IMR-90 (cell line): Measurements from ENCODE around the gene GGACT. TPM values are rescaled to one million over a fixed set of nuclear protein-coding genes. Genes with fewer than 3 reads are reported as not detected.

Source experiments
- ATAC-seq: fragments of 200-7000 bp; cut with Tn5 transposase; 2 replicates; pipeline ENCODE4 v1.9.1; 2020; ENCODE audit warnings: low read depth, mild to moderate bottlenecking, moderate library complexity
- BruUV-seq: library from RNA; stranded (reverse); fragments of 400-500 nt; replicated peaks from 2 replicates; lab custom pipeline; 2021; lab: Mats Ljungman, UMichigan
- CTCF ChIA-PET: fragments of 300-600 bp; formaldehyde crosslinking; extraction: SDS; loops from one replicate; lab custom pipeline; 2021; ENCODE audit warnings: antibody characterized with exemption; lab: Yijun Ruan, JAX
- POLR2A ChIA-PET: fragments of 300-600 bp; sonication (Branson Sonifier 250); formaldehyde crosslinking; loops from one replicate; lab custom pipeline; 2022; ENCODE audit warnings: antibody characterized with exemption; ENCODE audit not compliant: unreplicated experiment; lab: Charles Lee
- DNase-seq: peaks from one replicate; pipeline ENCODE4 v3.0.0; 2013
- H2AFZ ChIP-seq: replicated peaks from 2 replicates; pipeline ENCODE3; 2013; ENCODE audit warnings: low read length, mild to moderate bottlenecking; ENCODE audit not compliant: poor library complexity
- H2AK5ac ChIP-seq: 2 replicates; pipeline ENCODE4 v1.6.1; 2013; ENCODE audit warnings: low read depth, low read length, inconsistent platforms
- H2AK9ac ChIP-seq: replicated peaks from 2 replicates; pipeline ENCODE3; 2013; ENCODE audit warnings: mild to moderate bottlenecking, low read depth, low read length, moderate library complexity; ENCODE audit not compliant: poor library complexity
- H2BK120ac ChIP-seq: 2 replicates; pipeline ENCODE4 v1.6.1; 2013; ENCODE audit warnings: low read depth, low read length, inconsistent platforms
- H2BK15ac ChIP-seq: 3 replicates; pipeline ENCODE4 v1.6.1; 2013; ENCODE audit warnings: low read depth, low read length, inconsistent platforms
- H2BK20ac ChIP-seq: 2 replicates; pipeline ENCODE4 v1.6.1; 2013; ENCODE audit warnings: low read depth, mild to moderate bottlenecking, inconsistent platforms, low read length, moderate library complexity
- H2BK5ac ChIP-seq: 2 replicates; pipeline ENCODE4 v1.6.1; 2013; ENCODE audit warnings: mild to moderate bottlenecking, low read depth, low read length, inconsistent platforms; ENCODE audit not compliant: poor library complexity, severe bottlenecking
- H3K14ac ChIP-seq: replicated peaks from 2 replicates; pipeline ENCODE4 v1.6.1; 2013; ENCODE audit warnings: low read depth, low read length, inconsistent platforms
- H3K18ac ChIP-seq: 2 replicates; pipeline ENCODE4 v1.6.1; 2013; ENCODE audit warnings: low read depth, low read length, control low read depth
- H3K23ac ChIP-seq: 2 replicates; pipeline ENCODE4 v1.6.1; 2013; ENCODE audit warnings: low read depth, low read length, inconsistent platforms
- H3K27ac ChIP-seq: 2 replicates; pipeline ENCODE4 v1.5.1; 2013; ENCODE audit warnings: mild to moderate bottlenecking, control low read depth, low read length; ENCODE audit not compliant: insufficient read depth
- H3K27me3 ChIP-seq: 2 replicates; pipeline ENCODE4 v1.6.1; 2013; ENCODE audit warnings: low read length; ENCODE audit not compliant: control insufficient read depth, insufficient read depth
- H3K36me3 ChIP-seq: 2 replicates; pipeline ENCODE4 v1.6.1; 2013; ENCODE audit warnings: low read length, mixed read lengths; ENCODE audit not compliant: control insufficient read depth, insufficient read depth
- H3K4ac ChIP-seq: 2 replicates; pipeline ENCODE4 v1.6.1; 2013; ENCODE audit warnings: low read depth, low read length, inconsistent platforms
- H3K4me1 ChIP-seq: 2 replicates; pipeline ENCODE4 v1.6.1; 2013; ENCODE audit warnings: low read length, mixed read lengths; ENCODE audit not compliant: control insufficient read depth, insufficient read depth
- H3K4me2 ChIP-seq: 2 replicates; pipeline ENCODE4 v1.6.1; 2013; ENCODE audit warnings: low read depth, mild to moderate bottlenecking, control low read depth, low read length, moderate library complexity
- H3K4me3 ChIP-seq: 2 replicates; pipeline ENCODE4 v1.5.1; 2013; ENCODE audit warnings: low read depth, mild to moderate bottlenecking, control low read depth, low read length, moderate library complexity; ENCODE audit not compliant: insufficient read depth
- H3K56ac ChIP-seq: 2 replicates; pipeline ENCODE4 v1.6.1; 2013; ENCODE audit warnings: low read length, inconsistent platforms; ENCODE audit not compliant: insufficient read depth; ENCODE audit errors: extremely low read depth
- H3K79me1 ChIP-seq, 2 experiments: 2 replicates each; pipeline ENCODE4 v1.6.1; 2013; ENCODE audit warnings: low read length in 2 of 2, inconsistent platforms in 1 of 2, low read depth in 1 of 2
- H3K9ac ChIP-seq: 2 replicates; pipeline ENCODE4 v1.6.1; 2013; ENCODE audit warnings: low read depth, low read length, control low read depth
- H3K9me1 ChIP-seq: 2 replicates; pipeline ENCODE4 v1.6.1; 2013; ENCODE audit warnings: low read length, inconsistent platforms; ENCODE audit not compliant: insufficient read depth
- H3K9me3 ChIP-seq: 2 replicates; pipeline ENCODE4 v1.6.1; 2013; ENCODE audit warnings: low read length; ENCODE audit not compliant: control insufficient read depth, insufficient read depth
- H4K20me1 ChIP-seq: 2 replicates; pipeline ENCODE4 v1.6.1; 2013; ENCODE audit warnings: low read length, inconsistent platforms; ENCODE audit not compliant: insufficient read depth
- H4K5ac ChIP-seq: 2 replicates; pipeline ENCODE4 v1.6.1; 2013; ENCODE audit warnings: mild to moderate bottlenecking, low read depth, low read length, control low read depth
- H4K8ac ChIP-seq, 2 experiments: 2 replicates each; pipeline ENCODE4 v1.6.1; 2013; ENCODE audit warnings: low read depth in 2 of 2, low read length in 2 of 2, control low read depth in 1 of 2, inconsistent platforms in 1 of 2
- H4K91ac ChIP-seq: 2 replicates; pipeline ENCODE4 v1.6.1; 2013; ENCODE audit warnings: low read depth, low read length, inconsistent platforms; ENCODE audit not compliant: insufficient read depth
- BHLHE40 ChIP-seq: fragments of 150-350 bp; IDR thresholded peaks from 2 replicates; pipeline ENCODE4 v1.6.1; 2016; ENCODE audit warnings: mild to moderate bottlenecking, low read depth, low read length
- CHD1 ChIP-seq: IDR thresholded peaks from 2 replicates; pipeline ENCODE4 v1.6.1; 2012; ENCODE audit warnings: low read depth, low read length, improper control_type of control experiment
- CTCF ChIP-seq: conservative IDR thresholded peaks from 2 replicates; pipeline ENCODE4 v1.5.1; 2012; ENCODE audit warnings: mild to moderate bottlenecking, low read depth, low read length, improper control_type of control experiment
- MAZ ChIP-seq: IDR thresholded peaks from 2 replicates; pipeline ENCODE4 v1.6.1; 2012; ENCODE audit warnings: low read depth, mild to moderate bottlenecking, low read length, improper control_type of control experiment, moderate library complexity, borderline replicate concordance
- MXI1 ChIP-seq: IDR thresholded peaks from 2 replicates; pipeline ENCODE4 v1.6.1; 2012; ENCODE audit warnings: low read depth, mild to moderate bottlenecking, low read length, moderate library complexity, borderline replicate concordance
- RAD21 ChIP-seq: IDR thresholded peaks from 2 replicates; pipeline ENCODE4 v1.6.1; 2012; ENCODE audit warnings: low read length, improper control_type of control experiment
- RCOR1 ChIP-seq: IDR thresholded peaks from 2 replicates; pipeline ENCODE4 v1.6.1; 2012; ENCODE audit warnings: mild to moderate bottlenecking, low read length, improper control_type of control experiment; ENCODE audit not compliant: insufficient replicate concordance
- RFX5 ChIP-seq: IDR thresholded peaks from 2 replicates; pipeline ENCODE4 v1.8.0; 2012; ENCODE audit warnings: low read depth, mild to moderate bottlenecking, low read length, moderate library complexity
- SMC3 ChIP-seq: fragments of 150-350 bp; IDR thresholded peaks from 2 replicates; pipeline ENCODE4 v1.6.1; 2016; ENCODE audit warnings: low read depth, mild to moderate bottlenecking, antibody characterized with exemption, low read length, moderate library complexity
- USF2 ChIP-seq: fragments of 150-350 bp; IDR thresholded peaks from 2 replicates; pipeline ENCODE4 v1.6.1; 2017; ENCODE audit warnings: mild to moderate bottlenecking, antibody characterized with exemption, low read length, low read depth
- WGBS, 2 experiments: methylation state at CpG; one replicate each; pipeline versions ENCODE4 v1.1.5 to v1.1.7; 2013; ENCODE audit warnings: missing lambda C conversion rate in 2 of 2; ENCODE audit not compliant: insufficient read length in 1 of 2; ENCODE audit errors: extremely low coverage in 2 of 2; 5-methylcytosine and 5-hydroxymethylcytosine counted together
- dilution Hi-C: fragments of 300-500 bp; cut with HindIII; formaldehyde crosslinking; loops from one replicate; pipeline ENCODE4 v1.14.3; 2018; ENCODE audit warnings: low sequenced_read_pairs; ENCODE audit not compliant: unreplicated experiment
- in situ Hi-C: fragments of 300-500 bp; cut with MboI; formaldehyde crosslinking; loops from 3 replicates; pipeline ENCODE4 v1.14.3; 2019; ENCODE audit warnings: low sequenced_read_pairs, inconsistent platforms, mixed read lengths
- intact Hi-C: fragments of 100-400 bp; cut with micrococcal nuclease; formaldehyde crosslinking; loops from 2 replicates; pipeline ENCODE4 v1.10.0; 2022
- polyA plus RNA-seq, 3 experiments: library from polyadenylated mRNA; depleted of rRNA; stranded (reverse); fragments of >200 nt; gene quantifications; 2 replicates each; pipeline ENCODE4 v1.2.3, GENCODE V29; 2012; ENCODE audit warnings: low replicate concordance in 1 of 3
- total RNA-seq: library from RNA; depleted of rRNA; stranded (reverse); fragments of >200 nt; gene quantifications from 2 replicates; pipeline ENCODE4 v1.2.3, GENCODE V29; 2012

Gene GGACT
- total and polyA plus RNA-seq, 2 of the 4 experiments (the other 2 are of a cell fraction): 2.0 to 2.6 TPM

- no peaks in the 10 kb centered on the region for H3K9me3 ChIP-seq
- no peaks in the 10 kb centered on the region for H3K27me3 ChIP-seq
- intact Hi-C loops (no loop called here), in situ Hi-C loops (no loop called here), dilution Hi-C loops (no loop called here)
- no peak overlapping the region for H3K23ac ChIP-seq
- H2BK5ac ChIP-seq: no peak overlapping the region
- H3K4me2 ChIP-seq: no peak overlapping the region
- H4K5ac ChIP-seq: peak overlapping the region; percentile 39
- no peak overlapping the region for H3K9ac ChIP-seq
- H2BK20ac ChIP-seq: no peak overlapping the region
- no TSS peak for BruUV-seq
- H2AFZ ChIP-seq: no peak overlapping the region
- peaks cover 7% of the 10 kb centered on the region for H3K36me3 ChIP-seq
- peak overlapping the region; percentile 29 for H3K18ac ChIP-seq
- no peaks in the 10 kb centered on the region for H4K20me1 ChIP-seq
- H3K56ac ChIP-seq: no peak overlapping the region
- no CpG with 5 or more reads among the region's 8 CpGs for WGBS, 2 experiments
- H3K27ac ChIP-seq: peak overlapping the region; percentile 4; the same call in 1 of the 2 replicates
- no peak overlapping the region for H3K4ac ChIP-seq
- H2BK120ac ChIP-seq: no peak overlapping the region
- peak; percentile 21; the same call in 1 of the 2 replicates for ATAC-seq
- peaks cover 8% of the 10 kb centered on the region for H3K4me1 ChIP-seq
- H2AK5ac ChIP-seq: no peak overlapping the region
- H3K79me1 ChIP-seq: no peaks in the 10 kb centered on the region
- DNase-seq: no peak
- ChIA-PET CTCF (no interaction called here), POLR2A (no interaction called here)
- no peak for TF ChIP-seq MAZ
- no peak for TF ChIP-seq MXI1
- TF ChIP-seq RAD21: no peak
- TF ChIP-seq CHD1: no peak
- TF ChIP-seq SMC3: no peak
- TF ChIP-seq RCOR1: no peak
- no peak for TF ChIP-seq RFX5
- TF ChIP-seq USF2: no peak
- TF ChIP-seq BHLHE40: no peak
- TF ChIP-seq CTCF: no peak
- no peak overlapping the region for H2AK9ac ChIP-seq
- H4K8ac ChIP-seq: no peak overlapping the region
- no peak overlapping the region for H3K4me3 ChIP-seq
- H4K91ac ChIP-seq: no peak overlapping the region
- H2BK15ac ChIP-seq: no peak overlapping the region
- peaks cover 12% of the 10 kb centered on the region for H3K9me1 ChIP-seq
- no peak overlapping the region for H3K14ac ChIP-seq
These were observed 42.0 kb upstream of the GGACT start for GRCh38 chr13:100630555-100630954.
